Fibroblast of skin of right quadriceps (primary cell): Measurements from ENCODE around the gene SYTL2.

Experiments used
- DNase-seq: peaks from one replicate; pipeline ENCODE4 v3.0.0-alpha.2; 2013

Gene SYTL2

GRCh38 chr11:85647604-85648299 is 163.2 kb downstream of the SYTL2 start, which contains the start of gene TMEM126A:
Gene TMEM126A, plus strand, starts transcription at chr11:85647967. Its CDS starts 2,289 bp downstream, at chr11:85650256.
- peak; percentile 78 for DNase-seq

DNA sequence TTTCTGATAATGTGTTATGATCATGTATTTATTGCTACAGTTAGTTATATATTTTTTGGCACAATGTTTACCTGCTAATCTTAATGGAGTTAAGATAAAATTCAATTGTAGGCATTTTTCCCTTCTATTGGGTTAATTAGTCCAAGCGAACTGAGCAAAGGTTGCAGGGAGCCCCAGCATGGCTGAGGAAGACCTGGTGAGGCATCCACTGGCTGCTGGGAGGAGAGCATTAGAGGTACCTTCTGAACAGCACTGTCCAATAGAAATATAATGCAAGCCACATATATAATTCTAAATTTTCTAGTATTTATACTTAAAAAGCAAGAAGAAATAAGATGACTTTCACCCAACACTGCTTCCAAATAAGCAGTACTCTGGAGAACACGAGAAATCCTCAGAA is 163.9 kb downstream of the SYTL2 start:
- DNase-seq, result no peak
